Posterior cingulate gyrus (tissue), 11 donors: ENCODE results near the gene CDR2L.
"Not testable (repeated sequence)": the region's sequence is repeated elsewhere in the genome, so short reads cannot be mapped to it uniquely, and the experiment has no call there.

ENCODE experiments used
- DNase-seq, 10 donors: peaks; one replicate each; pipeline versions ENCODE4 v3.0.0 to v3.0.0-alpha.2; 2020 to 2021; ENCODE audit warnings: mixed read lengths in 3 of 10
- intact Hi-C: fragments of 100-400 bp; cut with DNase I; formaldehyde crosslinking; loops from one replicate; pipeline ENCODE4 v1.15.1; 2023

CDR2L gene

DNA sequence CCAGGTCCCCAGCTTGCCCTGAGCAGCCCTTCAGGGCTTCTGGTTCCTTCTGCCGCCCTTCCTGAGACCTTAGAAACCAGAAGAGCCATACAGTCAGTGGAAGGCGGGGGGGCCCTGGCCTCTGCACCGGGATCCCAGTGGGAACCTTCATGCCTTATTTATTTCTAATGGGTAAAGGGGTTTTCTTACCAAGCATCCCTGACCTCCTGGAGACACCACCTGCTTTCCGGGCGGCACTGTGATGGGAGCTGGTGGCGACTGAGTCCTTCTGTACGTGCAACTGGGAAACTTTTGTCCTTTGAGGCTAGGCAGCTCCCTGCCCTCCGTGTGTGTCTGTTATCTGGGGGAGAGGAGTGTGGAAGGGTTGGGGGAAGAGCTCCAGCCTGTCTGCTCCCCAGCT, 17.9 kb downstream of the CDR2L start:
- intact Hi-C loops = no loop called here
- peak in 1 of 10 donors; percentile 55 for DNase-seq

DNA sequence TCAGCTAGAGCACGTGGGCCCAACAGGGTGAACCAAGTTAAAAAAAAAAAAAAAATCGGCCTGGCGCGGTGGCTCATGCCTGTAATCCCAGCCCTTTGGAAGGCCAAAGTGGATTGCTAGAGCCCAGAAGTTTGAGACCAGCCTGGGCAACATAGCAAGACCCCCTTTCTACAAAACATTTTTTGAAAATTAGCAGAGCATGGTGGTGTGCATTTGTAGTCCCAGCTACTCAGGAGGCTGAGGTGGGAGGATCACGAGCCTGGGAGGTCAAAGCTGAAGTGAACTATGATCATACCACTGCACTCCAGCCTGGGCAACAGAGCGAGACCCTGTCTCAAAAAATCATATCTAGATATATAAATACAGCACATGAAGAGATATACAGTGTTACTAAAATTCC, 18.7 kb downstream of the CDR2L start:
- intact Hi-C loops = not testable (repeated sequence)

DNA sequence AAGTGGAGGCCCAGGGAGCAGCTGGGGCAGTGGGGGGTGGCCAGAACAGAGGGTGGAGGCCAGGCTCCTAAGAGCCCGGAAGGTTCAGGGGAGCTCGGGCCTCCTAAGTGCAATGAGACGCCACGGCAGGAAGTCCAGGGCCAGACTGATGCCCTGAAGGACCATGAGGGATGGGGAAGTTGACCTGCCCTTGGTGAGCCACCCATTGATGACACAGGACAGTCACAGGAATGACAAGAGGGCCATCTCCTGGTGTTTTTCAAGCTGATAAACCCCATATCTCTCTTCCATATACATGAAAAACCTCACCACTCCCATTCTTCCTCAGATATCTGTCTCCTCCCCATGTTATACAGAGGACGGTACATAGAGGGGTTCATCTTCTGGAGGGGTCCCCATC, 19.2 kb downstream of the CDR2L start:
- peak in 1 of 10 donors; percentile 44 for DNase-seq
- intact Hi-C loops = no loop called here

More for the DNA sequence above, 18.7 kb downstream of the CDR2L start:
- DNase-seq = peak in 1 of 10 donors; percentile 5

DNA sequence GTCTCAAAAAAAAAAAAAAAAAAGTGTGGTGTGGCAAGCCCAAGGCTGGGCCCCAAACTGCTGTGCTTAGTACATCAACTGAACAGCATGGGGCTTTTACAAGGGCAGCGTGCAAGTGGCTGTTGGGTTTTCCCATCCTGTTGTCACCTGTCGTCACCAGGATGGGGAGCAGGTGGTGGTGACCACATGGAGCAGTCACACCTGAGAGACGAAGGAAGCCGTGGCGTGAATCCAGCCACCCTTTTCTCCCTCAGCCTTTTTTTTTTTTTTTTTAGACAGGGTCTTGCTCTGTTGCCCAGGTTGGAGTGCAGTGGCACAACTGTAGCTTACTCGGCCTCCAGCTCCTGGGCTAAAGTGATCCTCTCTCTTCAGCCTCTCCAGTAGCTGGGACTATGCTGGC, 20.9 kb downstream of the CDR2L start:
- DNase-seq = peak in 1 of 10 donors; percentile 22
- intact Hi-C loops = no loop called here

DNA sequence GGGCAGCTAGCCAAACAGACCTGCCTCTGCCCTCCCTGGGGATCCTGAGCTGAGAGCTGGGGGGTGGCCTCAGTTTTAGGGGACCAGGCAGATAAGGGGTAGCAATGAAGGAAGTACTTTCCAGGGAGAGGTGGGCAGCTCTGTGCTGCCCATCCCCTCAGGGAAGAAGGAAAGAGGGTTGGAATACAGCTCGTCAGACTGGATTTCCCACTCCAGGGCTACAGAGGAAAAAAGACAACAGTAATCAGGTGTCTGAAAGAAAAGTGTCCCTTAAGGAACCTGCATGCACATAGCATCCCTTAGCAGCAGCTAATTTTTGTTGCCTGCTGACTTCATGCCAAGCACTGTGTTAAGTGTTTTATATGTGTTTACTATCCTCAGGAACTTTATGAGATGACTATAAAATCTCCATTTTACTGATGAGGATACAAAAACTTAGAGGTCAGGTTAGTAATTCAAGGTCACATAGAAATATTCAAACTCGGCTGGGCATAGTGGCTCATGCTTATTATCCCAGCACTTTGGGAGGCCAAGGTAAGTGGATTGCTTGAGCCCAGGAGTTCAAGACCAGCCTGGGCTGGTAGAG, 21.8 kb downstream of the CDR2L start:
- peak in 1 of 10 donors; percentile 21 for DNase-seq
- intact Hi-C loops = no loop called here

DNA sequence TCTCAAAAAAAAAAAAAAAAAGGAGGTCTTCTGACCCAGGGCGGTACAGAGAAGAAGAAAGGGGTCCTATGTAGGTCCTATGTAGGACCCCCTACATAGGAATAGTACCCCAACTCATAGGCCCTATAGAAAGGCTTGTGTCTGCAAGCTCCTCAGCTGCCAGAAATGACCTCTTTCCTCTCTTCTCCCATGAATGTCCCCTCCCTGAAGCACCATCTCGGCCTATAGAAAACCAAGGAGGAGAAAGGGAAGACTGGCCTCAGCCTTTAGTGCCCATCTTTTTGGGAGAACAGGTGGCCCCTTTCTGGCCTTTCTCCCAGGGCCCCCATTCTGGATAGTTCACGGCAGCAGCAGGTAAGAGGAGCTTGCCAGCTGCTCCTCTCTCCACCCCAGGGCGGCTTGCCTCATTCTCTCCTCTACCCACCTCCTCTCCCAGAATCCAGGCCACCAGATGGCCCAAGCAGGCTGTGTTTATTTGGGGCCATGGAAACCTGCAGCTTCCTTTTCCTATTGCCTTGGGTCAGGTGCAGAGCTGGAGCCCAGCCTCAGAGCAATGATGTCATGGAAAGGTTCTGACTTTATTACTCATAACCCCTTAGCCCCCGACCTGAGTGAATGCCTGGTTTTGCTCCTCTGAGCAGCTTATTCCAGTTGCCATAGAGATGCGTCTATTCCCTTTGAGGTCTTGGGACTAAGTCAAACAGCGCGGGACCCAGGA, 23.4 kb downstream of the CDR2L start:
- peak in 7 of 10 donors; percentile 50 to 89 (median 61) for DNase-seq
- intact Hi-C loops = loop anchor here (2.0 kb wide), 1 partner anchor 22 kb away; no protein-coding TSS in a partner anchor

DNA sequence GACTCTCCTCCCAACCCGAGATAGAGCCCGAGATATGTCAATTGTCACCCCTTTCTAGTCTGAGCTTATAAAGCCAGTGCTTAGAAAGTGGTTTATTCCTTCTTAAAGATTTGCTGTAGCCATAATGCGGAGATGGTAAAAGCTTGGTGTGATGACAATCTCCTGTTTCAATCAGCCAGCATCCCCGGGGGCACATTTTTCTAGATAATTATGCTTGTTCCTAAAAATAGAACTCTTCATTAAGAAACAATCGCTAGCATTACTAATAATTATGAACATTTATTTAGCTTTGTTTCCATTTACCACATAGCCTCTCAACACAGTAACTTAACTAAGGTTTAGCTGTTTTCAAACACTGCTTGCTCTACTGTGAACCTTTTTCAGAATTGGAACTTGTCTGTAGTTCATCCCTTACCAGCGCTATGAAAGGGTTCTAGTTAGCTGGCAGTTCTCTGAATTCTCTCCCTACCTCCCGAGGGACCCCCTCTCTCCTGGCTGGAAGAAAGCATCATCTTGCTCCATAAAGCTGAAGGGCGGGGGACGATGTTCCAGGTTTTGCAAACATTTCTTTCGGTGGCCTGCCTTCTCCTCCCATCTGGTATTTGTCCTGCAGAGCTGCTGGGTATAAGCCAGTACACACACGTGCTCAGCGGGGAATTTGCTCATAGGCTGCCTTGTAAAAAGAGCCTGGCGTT, 24.1 kb downstream of the CDR2L start:
- intact Hi-C loops = loop anchor here (1.0 to 2.0 kb wide), 3 partner anchors 23 to 51 kb away; no protein-coding TSS in a partner anchor
- DNase-seq = peak; percentile 40 to 91 (median 66)

DNA sequence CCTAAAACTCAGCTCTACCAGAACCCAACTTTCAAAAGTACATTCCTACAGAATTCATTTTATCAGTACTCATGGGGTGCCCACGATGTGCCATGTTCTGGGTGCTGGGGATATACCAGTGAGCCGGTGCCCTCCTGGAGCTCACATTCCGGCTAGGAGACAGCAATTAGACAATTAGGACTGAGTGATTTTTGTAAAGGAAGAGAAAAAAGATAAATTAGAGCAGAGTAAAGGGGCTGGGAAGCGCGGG, 24.6 kb downstream of the CDR2L start:
- intact Hi-C loops = loop anchor here (1.0 to 2.0 kb wide), 2 partner anchors 23 to 51 kb away; no protein-coding TSS in a partner anchor
- DNase-seq = no peak

DNA sequence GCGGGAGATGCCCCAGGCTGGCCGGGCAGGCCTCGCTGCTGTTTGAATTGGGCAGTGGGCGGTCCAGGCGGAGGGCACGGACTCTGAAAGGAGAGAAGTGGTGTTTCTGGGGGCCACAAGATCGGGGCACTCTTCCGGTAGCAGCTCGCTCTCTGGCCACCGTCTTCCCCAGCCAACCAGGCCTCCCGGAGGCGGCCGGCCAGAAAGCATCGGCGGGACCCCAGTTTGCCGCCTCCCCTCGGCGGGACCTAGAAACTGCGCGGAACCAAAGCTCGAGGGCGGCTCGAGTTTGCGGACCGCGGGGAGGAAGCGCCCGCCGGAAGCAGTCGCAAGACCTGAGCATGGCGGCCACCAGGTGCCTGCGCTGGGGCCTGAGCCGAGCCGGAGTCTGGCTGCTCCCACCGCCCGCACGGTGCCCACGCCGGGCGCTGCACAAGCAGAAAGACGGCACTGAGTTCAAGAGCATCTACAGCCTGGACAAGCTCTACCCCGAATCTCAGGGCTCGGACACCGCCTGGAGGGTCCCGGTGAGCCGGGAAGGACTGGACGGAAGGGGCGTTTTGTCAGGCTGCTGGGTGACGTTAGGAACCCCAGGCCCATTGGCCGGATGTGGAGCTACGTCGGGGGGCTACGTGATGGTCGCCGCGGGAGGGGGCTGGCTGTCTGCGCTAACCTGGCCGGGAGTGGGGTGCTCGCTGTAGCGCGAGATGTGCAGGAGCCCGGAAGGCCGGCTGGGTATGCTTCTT, 25.1 kb downstream of the CDR2L start, which contains the start of gene MRPL58:
MRPL58 (plus strand) TSS at position 325 of the 746 bp plus-strand sequence; CDS start at position 342, 17 bp downstream.
- peak; percentile 75 to 98 (median 86) for DNase-seq
- intact Hi-C loops = loop anchor here (1.0 to 2.0 kb wide), 2 partner anchors 23 to 52 kb away; no protein-coding TSS in a partner anchor

DNA sequence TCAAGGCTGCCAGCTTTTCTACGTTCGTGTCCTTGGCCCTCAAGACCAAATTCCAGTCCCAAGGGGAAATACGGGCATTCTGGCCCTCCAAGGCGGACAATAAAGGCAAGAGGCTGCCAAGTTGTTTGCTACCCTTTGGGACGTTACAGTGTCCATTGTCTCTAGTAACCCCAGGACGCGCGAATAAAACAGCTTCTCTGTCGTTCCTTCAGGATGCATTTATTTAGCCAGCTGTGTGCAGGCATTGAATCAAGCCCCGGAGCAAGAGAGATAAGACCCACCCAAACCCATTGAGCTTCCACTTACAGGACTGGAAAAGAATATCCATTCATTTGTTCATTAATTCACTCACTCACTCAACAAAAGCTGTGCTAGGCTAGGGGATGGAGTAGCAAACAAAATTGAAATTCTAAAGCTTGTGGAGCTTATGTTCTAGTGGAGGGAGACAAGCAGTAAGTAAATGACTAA, 25.7 kb downstream of the CDR2L start:
- intact Hi-C loops = loop anchor here (2.0 kb wide), 1 partner anchor 52 kb away; no protein-coding TSS in a partner anchor
- no peak for DNase-seq

DNA sequence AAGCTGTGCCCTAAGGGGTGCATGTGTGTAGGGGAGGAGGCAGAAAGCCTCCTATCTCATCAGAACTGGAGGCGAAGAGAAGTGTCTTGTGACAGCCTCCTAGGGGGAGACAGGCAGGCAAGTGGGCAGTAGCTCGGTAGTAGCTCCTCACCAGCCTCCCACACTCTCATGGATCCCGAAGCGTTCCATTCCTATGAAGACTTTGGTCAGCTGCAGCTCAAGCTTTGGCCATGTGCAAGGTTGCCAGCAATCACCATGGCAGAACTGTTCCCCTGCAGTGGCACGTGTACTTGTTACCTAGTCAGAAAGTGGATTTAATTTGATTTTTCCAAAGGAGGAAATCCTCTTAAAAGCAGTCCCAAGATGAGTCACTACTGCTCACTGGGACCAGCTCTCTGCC, 31.7 kb downstream of the CDR2L start:
- intact Hi-C loops = no loop called here

DNA sequence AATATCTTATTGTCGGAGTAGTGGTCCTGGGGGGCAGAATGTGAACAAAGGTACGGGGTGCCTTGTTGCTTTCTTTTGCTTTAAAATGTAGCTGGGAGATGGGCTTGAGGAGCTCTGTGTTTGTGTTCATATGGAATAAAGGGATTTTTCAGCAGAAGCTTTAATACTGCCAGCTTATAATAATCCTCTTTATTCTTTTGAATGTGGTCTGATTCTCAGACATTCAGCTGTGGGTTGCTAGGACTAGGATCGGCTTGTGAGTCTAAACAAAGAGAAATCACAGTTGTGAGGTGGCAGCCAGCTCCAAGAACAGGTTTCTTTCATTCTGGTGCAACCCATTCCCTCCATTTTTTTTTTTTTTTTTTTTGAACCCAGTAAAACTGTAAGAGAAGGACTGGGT, 32.3 kb downstream of the CDR2L start:
- intact Hi-C loops = no loop called here
- DNase-seq = peak in 1 of 10 donors; percentile 19

More for the DNA sequence above, 31.7 kb downstream of the CDR2L start:
- peak in 2 of 10 donors; percentile 79 to 82 for DNase-seq

DNA sequence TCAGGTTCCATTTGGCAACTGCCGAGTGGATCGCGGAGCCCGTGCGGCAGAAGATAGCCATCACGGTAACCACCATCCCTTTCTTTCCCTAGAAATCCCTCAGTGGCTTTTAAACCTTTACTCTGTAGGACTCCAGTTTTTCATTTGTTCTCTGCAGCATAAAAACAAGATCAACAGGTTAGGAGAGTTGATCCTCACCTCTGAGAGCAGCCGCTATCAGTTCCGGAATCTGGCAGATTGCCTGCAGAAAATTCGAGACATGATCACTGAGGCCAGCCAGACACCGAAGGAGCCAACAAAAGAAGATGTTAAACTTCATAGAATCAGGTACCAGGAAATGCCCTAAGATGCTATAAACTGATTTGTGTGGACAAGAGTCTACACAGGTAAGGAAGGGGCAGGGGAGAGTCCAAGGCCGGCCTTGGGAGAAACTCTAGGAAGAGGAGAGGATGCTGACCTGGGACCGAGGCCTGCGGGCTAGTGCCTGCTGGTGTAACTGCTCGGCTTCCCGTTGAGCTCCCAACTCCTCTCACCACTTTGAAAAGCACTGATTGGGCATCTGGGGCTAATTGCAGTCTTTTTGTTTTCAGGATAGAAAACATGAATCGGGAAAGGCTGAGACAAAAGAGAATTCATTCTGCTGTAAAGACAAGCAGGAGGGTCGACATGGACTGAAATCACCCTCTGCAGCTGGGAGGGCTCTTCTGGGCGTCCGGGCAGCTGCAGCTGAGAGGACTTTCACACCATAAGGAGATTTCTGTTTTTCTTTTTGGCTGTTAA, 33.1 kb downstream of the CDR2L start:
- intact Hi-C loops = no loop called here
- peak in 4 of 10 donors; percentile 11 to 91 (median 38) for DNase-seq

DNA sequence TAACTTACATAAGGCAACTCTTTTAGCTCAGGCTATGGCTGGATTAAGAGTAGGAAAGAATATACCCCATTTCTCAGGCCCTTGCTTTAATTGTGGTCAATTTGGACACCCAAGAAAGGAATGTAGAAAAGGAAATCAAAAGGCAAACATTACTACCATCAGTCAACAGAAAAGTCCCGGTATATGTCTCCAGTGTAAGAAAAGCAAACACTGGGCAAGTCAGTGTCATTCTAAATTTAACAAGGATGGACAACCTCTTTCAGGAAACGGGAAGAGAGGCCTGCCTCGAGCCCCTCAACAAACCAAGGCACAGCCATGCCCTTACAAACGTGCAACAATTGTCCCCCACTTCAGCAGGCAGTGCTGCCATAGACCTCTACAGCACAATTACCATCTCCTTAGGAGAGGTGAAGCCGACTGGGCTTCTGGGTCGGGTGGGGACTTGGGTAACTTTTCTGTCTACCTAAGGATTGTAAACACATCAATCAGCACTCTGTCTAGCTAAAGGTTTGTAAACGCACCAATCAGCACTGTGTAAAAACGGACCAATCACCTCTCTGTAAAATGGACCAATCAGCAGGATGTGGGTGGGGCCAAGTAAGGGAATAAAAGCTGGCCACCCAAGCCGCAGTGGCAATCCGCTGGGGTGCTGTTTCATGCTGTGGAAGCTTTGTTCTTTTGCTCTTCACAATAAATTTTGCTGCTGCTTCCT, 37.4 kb downstream of the CDR2L start:
- intact Hi-C loops = no loop called here

DNA sequence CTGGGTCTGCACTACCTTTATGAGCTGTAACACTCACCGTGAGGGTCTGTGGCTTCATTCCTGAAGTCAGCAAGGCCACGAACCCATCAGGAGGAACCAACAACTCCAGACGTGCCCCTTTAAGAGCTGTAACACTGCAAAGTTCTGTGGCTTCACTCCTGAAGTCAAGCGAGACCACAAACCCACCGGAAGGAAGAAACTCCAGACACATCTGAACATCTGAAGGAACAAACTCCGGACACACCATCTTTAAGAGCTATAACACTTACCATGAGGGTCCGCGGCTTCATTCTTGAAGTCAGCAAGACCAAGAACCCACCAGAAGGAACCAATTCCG, 37.9 kb downstream of the CDR2L start:
- intact Hi-C loops = not testable (repeated sequence)
- peak in 1 of 10 donors; percentile 6 for DNase-seq

More for the DNA sequence above, 37.4 kb downstream of the CDR2L start:
- peak in 1 of 10 donors; percentile 7 for DNase-seq

DNA sequence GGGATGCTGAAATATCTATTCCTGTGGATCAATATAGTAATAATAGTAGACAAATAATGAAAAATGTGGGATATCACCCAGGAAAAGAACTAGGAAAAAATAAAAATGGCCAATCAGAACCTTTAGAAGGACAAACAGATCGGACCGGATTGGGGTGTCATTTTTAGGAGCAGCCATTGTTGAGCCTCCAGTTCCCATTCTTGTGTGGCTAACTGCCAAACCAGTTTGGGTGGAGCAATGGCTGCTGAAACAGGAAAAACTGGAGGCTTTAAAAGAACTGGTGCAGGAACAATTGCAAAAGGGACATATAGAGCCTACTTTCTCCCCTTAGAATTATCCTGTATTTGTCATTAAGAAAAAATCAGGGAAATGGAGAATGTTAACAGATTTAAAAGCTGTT, 39.2 kb downstream of the CDR2L start:
- intact Hi-C loops = not testable (repeated sequence)
- peak in 1 of 10 donors; percentile 2 for DNase-seq

DNA sequence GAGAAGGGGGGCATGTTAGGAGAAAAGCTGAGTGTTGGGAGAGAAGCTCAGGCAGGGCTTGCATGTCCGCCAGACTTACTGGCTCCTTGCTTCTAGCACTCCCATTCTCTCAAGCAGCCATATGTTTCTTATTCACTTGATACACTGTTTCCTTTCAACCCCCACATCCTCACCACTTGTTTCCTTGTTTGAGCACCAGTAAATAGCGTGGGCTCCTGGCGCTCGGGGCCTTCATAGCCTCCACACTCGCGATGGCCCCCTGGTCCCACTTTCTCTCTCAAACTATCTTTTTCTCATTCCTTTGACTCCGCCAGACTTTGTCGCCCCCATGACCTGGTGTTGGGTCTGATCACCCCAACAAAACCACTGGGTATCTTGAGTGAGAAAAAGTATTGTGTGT, 42.7 kb downstream of the CDR2L start:
- intact Hi-C loops = loop anchor here (10.0 kb wide), 1 partner anchor 45 kb away; the partner anchor contains the start of gene CDR2L
- no peak for DNase-seq

DNA sequence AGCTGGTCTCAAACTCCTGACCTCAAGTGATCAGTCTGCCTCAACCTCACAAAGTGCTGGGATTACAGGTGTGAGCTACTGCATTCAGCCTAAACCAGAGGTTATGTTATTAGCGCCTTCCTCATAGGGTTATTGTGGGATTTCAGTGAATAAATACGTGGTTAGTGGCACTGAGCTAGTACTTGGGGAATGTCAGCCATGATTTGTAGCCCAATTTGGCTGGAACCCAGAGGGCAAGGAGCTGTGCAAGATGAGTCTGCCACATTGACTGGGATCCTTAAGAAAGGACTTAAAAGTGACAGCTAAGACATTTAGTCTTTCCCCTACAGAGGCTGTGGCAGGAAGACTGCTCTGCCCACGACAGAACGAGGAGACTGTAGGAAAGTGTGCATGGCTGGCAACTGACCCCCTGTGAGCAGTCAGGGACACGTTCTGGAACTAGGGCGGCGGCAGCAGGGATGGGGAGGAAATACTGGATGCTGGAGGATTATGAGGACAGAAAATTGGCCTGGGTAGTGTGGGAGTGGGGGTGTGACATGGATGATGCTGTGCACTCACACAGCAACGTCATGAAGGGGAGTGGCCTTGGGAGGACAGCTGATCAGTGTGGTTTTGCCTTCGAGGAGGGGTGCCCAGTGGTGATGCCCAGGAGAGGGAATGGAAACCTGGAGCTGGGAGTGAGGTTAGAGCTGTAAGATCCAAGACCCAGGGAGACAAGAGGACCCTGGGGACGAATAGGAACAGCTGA, 44.7 kb downstream of the CDR2L start:
- DNase-seq = peak; percentile 71 to 98 (median 84)
- intact Hi-C loops = loop anchor here (10.0 kb wide), 1 partner anchor 47 kb away; the partner anchor contains the start of gene CDR2L
